SH-SY5Y (cell line): ENCODE measurements around the gene HOXB2.

Experiments
- GATA2 ChIP-seq: IDR thresholded peaks from 2 replicates; pipeline ENCODE4 v1.6.1; 2011; ENCODE audit warnings: mild to moderate bottlenecking, low read depth, low read length
- GATA3 ChIP-seq: IDR thresholded peaks from 2 replicates; pipeline ENCODE4 v1.6.1; 2011; ENCODE audit warnings: low read depth, mild to moderate bottlenecking, low read length, moderate library complexity

- no peak for TF ChIP-seq GATA3
- no peak for TF ChIP-seq GATA2
Measured at GRCh38 chr17:48553826-48554225, 8.9 kb upstream of the HOXB2 start.
